Mucosa of gallbladder (tissue), 1 donor: ENCODE results near the gene DBH. TPM values are rescaled to one million over a fixed set of nuclear protein-coding genes. Genes with fewer than 3 reads are reported as not detected.
"Not testable (repeated sequence)": the region's sequence is repeated elsewhere in the genome, so short reads cannot be mapped to it uniquely, and the experiment has no call there.

Source experiments
- DNase-seq: peaks from one replicate; pipeline ENCODE4 v3.0.0-alpha.2; 2020; ENCODE audit warnings: low spot score
- total RNA-seq: library from RNA; stranded (reverse); gene quantifications from one replicate; pipeline ENCODE4 v1.2.1, GENCODE V29; 2021
- donor health status: DM: no; HTN: no; CAD: no.

DBH gene
- total RNA-seq, 1 donor from 2014 or later = 0.06 TPM

DNA sequence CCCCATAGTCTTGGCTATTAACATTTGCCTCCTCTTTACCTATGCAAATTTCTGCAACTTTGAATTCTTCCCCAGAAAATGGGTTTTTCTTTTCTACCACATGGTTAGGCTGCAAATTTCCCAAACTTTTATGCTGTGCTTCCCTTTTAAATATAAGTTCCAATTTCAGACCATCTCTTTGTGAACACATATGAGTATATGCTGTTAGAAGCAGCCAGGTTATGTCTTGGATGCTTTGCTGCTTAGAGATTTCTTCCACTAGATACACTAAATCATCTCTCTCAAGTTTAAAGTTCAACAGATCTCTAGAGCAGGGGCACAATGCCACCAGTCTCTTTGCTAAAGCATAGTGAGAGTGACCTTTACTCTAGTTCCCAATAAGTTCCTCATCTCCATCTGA lies 10.2 kb upstream of the DBH start:
- not testable (repeated sequence) for DNase-seq

GRCh38 chr9:133627341-133627740 lies 8.8 kb upstream of the DBH start:
- DNase-seq = no peak

GRCh38 chr9:133628766-133629165 lies 7.4 kb upstream of the DBH start:
- DNase-seq = no peak

- DNase-seq = no peak
Observed at GRCh38 chr9:133629221-133630110, 6.7 kb upstream of the DBH start.

DNA sequence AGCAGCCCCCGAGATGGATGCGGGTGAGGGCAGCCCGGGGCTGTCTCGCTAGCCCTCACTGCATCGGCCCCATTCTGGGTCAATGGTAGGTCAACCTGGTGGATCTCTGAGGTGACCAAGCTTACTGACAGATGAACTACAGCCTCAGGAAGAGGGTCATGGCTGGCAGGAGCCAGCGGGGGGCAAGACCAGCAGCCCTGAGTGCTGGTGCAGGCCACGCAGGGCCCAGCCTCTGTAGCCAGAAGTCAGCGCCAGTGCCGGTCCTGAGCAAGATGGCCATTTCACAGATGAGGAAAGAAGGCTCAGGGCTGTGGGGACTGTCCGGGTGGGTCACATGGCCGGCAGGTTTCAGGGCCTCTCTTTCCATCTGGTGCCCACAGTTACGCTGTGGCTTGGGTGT lies 5.1 kb upstream of the DBH start:
- no peak for DNase-seq

DNA sequence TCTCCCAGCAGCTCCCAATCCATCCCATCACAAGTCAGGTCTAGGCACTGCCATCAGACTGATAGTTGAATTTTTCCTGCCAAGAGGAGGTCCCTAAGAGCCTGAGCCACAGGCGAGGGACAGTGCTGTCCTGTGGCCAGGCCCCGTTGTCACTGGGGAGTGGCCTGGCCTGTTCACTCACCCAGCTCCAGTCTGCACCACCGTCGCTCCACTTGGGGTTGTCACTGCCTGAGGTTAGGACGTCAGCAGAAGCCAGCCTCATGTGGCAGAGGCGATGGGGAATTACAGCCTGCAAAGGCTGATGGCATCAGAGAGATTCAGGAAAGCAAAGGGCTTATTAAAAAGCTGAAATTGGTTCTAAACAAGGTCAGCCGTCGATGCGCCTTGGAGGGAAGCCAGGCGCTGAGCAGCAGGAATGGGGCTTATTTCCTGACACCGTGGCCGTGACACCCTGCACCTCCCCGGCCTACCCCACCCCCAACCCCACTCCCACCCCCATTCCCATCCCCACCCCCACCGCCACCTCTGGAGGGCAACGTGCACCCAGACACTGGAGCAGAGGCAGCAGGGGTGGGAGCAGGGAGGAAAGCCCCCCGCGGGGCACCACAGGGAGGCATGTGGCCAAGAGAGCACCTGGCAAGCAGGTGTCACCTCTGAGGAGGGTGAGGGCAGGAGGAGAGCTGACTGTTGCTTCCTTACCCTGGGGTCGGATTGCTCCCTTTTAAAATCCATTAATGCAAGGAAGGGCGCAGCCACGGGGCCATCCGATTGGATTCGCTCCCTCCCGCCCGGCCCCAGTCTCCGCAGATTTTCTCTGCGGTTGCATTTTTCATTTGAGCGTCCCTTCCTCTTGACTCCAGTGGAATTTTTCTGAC lies 3.1 kb upstream of the DBH start:
- no peak for DNase-seq

DNA sequence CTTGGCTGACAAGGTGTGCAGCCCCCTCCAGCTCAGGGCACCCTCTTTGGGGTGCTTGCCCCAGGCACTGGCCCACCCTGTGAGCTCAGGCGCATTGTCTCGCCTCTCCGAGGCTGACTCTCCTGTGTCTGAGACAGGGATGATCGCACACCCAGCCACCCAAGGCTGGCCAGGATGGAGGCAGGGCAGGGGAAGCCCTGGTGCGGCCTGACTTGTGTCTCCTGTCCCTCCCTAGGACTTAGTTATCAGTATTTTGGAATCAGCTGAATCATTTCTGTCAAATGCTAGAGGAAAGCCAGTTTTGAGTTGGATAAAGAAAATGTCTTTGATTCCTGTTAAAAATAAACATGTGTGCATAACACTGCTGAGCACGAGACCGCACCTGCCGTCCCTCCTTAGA lies 2.5 kb upstream of the DBH start:
- DNase-seq = no peak

- no peak for DNase-seq
Observed at GRCh38 chr9:133634081-133634691, 2.0 kb upstream of the DBH start.

DNA sequence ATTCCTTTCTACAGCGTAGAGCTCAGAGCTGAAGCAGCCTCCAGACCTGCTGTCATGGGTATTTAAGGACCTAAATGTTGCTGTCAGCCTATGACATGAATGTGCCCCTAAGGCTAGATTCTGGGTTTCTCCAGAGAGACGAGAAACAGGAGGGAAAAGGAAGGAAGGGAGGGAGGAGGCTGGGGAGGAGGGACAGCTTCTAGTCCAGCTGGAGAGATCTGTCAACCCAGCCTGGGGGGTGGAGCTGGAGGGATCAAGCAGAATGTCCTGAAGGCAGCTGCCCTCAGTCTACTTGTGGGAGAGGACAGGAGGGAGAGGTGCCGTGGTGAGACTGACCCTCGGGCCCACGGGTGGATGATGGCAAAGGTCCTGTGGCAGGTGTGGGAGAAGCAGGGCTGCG lies 1.1 kb upstream of the DBH start:
- no peak for DNase-seq

DNA sequence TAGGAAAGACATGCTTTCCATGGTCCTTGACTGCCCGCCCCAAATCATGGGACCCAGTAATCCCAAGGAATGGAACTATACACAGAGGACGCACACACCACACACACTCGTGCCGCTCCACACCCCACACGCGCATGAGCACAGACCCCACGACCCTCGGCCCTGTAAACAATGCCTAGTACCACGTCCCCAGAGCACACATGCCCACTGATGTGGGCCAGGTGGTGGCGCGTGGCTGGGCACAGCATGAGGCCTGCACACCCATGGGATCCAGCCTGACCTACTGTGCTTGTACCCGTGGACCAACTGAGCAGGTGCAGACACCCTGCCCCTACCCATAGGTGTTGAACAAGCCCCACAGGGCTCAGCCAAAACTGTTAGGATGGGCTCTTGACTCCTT lies 739 bp downstream of the DBH start:
- no peak for DNase-seq

DNA sequence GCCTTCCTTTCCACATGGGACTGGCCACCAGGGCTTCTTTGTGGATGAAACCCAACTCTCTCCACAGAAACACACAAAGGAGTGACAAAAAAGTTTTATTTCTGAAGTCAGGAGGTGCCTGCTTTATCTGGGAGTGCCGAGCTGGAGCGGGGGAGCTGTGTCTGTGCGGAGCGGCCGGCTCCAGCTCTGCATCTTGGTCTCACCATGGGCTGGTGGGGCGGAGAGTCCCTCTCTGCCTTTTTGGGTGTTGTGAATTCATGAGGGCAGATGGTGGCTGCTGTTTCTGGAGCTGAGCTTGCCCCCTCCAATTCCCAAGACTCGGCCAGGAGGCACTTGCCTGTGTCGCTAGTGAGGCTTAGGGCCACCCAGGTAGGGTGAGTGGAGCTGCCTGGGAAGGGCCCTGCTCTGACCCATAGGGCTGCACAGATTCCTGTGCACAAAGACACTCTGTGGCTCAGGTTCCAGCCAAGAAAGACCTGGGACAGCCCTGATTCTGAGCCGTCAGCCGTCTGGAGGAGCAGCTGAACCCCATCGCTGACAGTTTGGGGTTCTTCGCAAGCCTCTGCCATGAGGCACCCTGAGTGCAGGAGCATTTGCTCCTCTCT lies 1.4 kb downstream of the DBH start:
- DNase-seq = no peak

GRCh38 chr9:133638076-133638475 lies 1.9 kb downstream of the DBH start:
- no peak for DNase-seq

DNA sequence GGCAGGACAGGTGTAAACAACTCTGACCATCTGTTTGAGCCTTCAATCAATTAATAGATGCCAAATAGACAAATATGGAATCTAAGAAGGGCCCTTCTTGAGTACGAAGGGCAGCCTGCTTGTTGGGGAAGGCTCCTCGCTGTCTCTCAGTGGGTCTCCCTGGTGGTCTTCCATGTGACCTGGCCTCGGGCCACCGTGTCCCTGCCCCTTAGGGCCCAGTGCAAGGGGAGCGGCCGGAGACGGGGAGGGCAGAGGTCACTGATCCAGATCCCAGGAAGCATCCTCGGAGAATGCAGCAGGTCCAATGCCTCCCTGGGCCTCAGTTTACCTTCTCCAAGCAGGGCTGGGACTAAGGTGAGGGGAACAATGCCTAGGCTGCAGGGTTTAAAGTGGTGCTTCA lies 2.5 kb downstream of the DBH start:
- DNase-seq = no peak

DNA sequence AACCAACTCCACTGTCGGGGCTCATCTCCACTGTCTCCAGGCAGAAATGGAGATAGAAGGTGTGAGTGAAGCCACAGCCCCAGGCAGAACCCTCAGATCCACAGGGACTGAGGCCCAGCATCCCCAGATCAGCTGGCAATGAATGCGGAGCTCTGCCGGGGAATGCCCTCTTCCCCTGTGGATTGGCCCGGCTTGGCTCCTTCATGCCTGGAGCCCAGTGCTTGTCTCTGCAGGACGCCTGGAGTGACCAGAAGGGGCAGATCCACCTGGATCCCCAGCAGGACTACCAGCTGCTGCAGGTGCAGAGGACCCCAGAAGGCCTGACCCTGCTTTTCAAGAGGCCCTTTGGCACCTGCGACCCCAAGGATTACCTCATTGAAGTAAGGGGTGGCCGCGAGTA lies 3.5 kb downstream of the DBH start:
- no peak for DNase-seq

DNA sequence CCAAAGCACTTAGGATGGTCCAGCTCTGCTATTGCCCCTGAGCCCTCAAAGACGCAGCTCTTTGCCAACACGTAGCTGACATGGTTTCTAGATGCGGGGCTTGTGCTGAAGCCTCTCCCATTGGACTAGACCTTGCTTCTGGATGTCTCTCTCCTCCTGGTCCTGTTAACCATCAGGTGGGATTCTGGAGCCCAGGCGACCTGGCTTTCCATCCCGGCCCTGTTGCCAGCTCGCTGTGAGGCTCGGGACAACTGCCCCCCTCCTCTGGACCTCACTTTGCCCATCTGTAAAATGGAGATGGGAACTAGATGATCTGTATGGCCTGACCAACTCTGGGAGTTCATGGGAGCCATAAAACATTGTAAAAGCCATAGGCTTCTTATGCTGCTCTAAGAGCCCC lies 4.0 kb downstream of the DBH start:
- DNase-seq = no peak

DNA sequence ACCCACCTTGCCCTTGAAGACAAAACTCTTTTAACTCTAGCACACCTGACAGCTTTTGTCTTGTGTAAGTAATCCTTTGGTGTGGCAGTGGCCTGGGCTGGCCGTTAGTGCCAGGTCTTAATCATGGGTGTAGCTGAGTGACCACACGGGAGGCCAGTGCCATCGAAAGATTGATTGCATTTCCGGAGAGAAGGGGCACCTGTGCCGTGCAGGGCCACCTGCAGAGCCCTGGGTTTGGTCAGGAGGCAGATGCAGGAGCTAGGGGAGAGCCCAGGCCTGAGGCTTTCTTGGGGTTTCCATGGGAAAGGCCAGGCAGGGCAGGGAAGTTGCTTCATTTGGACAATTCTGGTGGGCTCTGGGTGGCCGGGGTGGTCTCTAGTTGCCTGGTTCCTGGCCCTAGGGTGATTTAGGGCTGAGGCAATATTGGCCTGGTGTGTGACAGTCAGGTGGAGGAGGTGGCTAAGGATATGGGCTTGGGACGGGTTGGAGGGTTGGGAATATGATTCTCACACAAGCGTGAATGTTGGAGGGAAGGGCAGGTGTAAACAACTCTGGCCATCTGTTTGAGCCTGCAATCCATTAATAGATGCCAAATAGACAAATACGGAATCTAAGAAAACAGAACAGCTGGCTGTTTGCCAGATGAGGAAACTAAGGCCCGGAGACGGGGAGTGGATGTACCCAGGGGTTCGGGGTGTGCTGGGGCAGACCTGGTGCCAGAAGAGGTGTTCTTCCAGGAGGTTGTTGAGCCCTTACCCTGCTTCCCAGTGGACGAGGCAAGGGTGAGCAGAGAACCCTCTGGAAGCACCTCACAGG lies 4.6 kb downstream of the DBH start:
- no peak for DNase-seq

- no peak for DNase-seq
Observed at GRCh38 chr9:133641396-133641655, 5.2 kb downstream of the DBH start.

- DNase-seq = no peak
Observed at GRCh38 chr9:133641861-133642595, 5.9 kb downstream of the DBH start.

DNA sequence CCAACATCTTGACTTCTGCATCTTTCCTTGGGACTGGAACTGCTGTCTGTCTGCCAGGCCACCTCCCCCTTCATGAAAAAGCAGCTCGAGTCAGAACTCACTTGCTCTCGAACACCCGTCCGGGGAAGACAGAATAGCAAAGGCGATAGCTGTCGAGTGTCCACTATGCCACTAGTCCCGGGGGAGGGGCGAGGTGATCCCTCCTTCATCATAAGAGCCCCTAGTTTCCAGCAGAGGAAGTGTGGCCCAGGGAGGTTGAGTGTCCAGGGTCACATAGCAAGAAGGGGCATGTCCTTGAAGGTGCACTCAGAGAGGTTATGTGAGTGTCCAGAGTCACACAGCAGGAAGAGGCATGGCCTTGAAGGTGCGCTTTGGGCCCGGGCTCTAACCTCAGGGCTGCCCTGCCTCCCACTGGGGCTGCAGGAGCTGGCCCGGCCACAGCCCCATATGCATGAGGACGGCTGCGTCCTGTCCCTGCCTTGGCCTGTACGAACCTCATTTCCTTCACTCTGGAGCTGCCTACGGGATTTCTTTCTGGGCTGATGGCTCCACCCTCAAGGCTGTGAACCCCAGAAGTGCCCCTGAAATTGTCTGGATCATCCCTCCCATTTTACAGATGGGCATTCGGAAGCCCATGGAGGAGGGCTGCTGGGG lies 6.7 kb downstream of the DBH start:
- DNase-seq = no peak

DNA sequence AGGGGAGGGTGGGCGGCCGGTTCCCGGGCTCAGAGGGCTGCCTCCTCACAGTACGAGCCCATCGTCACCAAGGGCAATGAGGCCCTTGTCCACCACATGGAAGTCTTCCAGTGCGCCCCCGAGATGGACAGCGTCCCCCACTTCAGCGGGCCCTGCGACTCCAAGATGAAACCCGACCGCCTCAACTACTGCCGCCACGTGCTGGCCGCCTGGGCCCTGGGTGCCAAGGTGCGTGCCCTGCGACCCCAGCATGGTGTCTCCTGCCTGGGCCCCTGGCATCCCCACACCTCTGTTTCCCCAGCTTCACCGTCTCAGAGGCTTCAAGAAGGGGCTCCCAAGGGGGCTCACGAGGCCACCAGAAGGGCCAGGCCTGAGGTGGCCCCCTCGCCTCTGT lies 7.2 kb downstream of the DBH start:
- DNase-seq = no peak
